ENCODE measurements around the gene ASB4. TPM values are rescaled to one million over a fixed set of nuclear protein-coding genes. Genes with fewer than 3 reads are reported as not detected.

ASB4 gene
- total RNA-seq, 1 donor from 2014 or later: 0.21 TPM

DNA sequence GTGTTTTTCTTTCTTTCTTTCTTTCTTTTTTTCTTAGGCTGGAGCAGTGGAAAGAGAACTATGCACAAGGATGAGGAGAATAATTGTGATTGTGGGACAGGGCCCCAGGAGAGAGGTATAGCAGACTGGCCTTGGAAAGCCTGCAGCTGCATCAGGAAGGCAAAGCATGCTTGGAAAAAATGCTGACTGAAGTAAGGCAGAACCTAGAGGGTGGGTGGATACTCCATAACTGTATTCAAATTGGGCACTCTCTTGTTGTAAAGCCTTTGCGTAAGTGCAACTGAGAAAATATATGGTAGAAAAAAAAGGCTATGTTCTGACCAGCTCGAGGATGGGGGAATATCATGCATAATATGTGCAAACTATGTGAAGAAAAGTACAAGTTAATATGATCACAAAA lies 71.0 kb downstream of the ASB4 start:
- Mint-ChIP-seq H3K9me3 (peaks cover 3% of the 10 kb centered on the region), H3K27me3 (ENCODE audit: low read depth) (no peaks in the 10 kb centered on the region), H3K4me3 (no peak overlapping the region), H3K27ac (ENCODE audit: unreplicated experiment) (no peak overlapping the region), H3K4me1 (no peaks in the 10 kb centered on the region), H3K36me3 (ENCODE audit: low read depth) (no peaks in the 10 kb centered on the region)
- DNase-seq (ENCODE audit: low read depth, low spot score): no peak
- TF ChIP-seq, protein P1, sequence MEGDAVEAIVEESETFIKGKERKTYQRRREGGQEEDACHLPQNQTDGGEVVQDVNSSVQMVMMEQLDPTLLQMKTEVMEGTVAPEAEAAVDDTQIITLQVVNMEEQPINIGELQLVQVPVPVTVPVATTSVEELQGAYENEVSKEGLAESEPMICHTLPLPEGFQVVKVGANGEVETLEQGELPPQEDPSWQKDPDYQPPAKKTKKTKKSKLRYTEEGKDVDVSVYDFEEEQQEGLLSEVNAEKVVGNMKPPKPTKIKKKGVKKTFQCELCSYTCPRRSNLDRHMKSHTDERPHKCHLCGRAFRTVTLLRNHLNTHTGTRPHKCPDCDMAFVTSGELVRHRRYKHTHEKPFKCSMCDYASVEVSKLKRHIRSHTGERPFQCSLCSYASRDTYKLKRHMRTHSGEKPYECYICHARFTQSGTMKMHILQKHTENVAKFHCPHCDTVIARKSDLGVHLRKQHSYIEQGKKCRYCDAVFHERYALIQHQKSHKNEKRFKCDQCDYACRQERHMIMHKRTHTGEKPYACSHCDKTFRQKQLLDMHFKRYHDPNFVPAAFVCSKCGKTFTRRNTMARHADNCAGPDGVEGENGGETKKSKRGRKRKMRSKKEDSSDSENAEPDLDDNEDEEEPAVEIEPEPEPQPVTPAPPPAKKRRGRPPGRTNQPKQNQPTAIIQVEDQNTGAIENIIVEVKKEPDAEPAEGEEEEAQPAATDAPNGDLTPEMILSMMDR (conservative IDR thresholded peaks at IDR 0.05): no peak

DNA sequence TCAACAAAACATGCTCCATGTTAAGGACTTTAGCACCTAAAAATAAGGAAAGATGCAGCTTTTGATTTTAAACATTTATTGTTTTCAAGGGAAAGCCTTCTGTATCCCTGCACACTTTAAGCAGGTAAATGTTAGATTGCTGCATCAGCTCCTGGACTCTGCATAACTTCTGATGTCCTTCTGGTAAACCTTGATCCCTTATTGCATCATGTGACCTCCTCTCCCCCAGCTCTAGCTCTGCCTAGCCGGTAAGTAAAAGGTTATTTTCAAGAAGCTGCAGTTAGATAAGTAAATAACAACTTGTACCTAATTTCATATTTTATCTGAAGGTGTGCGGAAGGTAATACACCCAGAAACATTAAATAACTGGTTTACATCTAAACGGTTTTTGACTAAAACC lies 73.1 kb downstream of the ASB4 start:
- Mint-ChIP-seq H3K4me3 (no peak overlapping the region), H3K36me3 (ENCODE audit: low read depth) (no peaks in the 10 kb centered on the region), H3K27ac (ENCODE audit: unreplicated experiment) (no peak overlapping the region), H3K9me3 (peaks cover 5% of the 10 kb centered on the region), H3K4me1 (no peaks in the 10 kb centered on the region), H3K27me3 (ENCODE audit: low read depth) (peaks cover 4% of the 10 kb centered on the region)
- DNase-seq (ENCODE audit: low read depth, low spot score): no peak
- TF ChIP-seq, protein P1 (conservative IDR thresholded peaks at IDR 0.05): no peak

DNA sequence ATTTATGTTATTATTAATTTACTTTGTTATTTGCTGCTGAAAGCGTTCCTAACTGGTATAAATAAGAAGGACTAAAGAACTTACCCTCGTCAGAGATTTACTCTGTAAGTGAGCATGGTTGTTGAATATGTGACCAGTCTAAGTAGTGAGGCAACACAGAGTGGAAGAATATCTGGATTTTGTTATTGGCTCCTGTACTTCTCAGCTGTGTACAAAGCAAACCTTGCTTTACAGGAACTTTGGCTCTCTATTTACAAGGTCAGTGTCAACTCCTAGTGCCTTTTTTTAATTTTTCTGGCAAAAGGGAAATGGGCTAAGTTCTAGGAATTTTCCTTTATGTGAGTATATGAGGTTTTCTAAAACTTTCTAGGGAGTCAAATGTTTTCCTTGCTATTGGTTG lies 74.9 kb downstream of the ASB4 start:
- Mint-ChIP-seq H3K9me3 (peaks cover 7% of the 10 kb centered on the region), H3K27me3 (ENCODE audit: low read depth) (peaks cover 4% of the 10 kb centered on the region)

DNA sequence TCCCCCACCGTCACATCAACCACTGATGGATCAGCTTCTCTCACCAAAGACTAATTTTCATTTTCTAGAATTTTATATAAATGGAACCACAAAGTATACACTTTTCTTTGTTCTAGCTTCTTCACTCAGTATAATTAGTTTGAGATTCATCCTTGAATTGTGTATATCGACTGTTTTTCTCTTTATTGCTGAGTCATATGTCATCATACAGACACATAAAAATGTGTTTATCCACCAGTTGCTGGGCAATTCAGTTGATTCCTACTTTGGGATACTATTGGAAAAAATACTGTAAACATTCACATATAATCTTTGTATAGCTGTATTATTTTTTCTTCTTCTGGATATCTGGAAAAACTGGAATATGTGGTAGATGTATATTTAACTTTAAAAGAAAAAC lies 84.0 kb downstream of the ASB4 start:
- Mint-ChIP-seq H3K4me3 (no peak overlapping the region), H3K9me3 (peaks cover 3% of the 10 kb centered on the region), H3K36me3 (ENCODE audit: low read depth) (no peaks in the 10 kb centered on the region), H3K27ac (ENCODE audit: unreplicated experiment) (no peak overlapping the region), H3K4me1 (no peaks in the 10 kb centered on the region), H3K27me3 (ENCODE audit: low read depth) (peaks cover 12% of the 10 kb centered on the region)
- no peak for DNase-seq (ENCODE audit: low read depth, low spot score)
- TF ChIP-seq, protein P1 (conservative IDR thresholded peaks at IDR 0.05): no peak

More for the DNA sequence above, 74.9 kb downstream of the ASB4 start:
- Mint-ChIP-seq H3K36me3 (ENCODE audit: low read depth) (no peaks in the 10 kb centered on the region), H3K4me3 (no peak overlapping the region), H3K4me1 (no peaks in the 10 kb centered on the region), H3K27ac (ENCODE audit: unreplicated experiment) (no peak overlapping the region)
- TF ChIP-seq, protein P1 (conservative IDR thresholded peaks at IDR 0.05): no peak
- no peak for DNase-seq (ENCODE audit: low read depth, low spot score)

- H3K4me3 Mint-ChIP-seq: no peak overlapping the region
- H3K27me3 Mint-ChIP-seq (ENCODE audit: low read depth): peaks cover 54% of the 10 kb centered on the region
- DNase-seq (ENCODE audit: low read depth, low spot score): no peak
- TF ChIP-seq, protein P1 (conservative IDR thresholded peaks at IDR 0.05): no peak
- peaks cover 2% of the 10 kb centered on the region for H3K9me3 Mint-ChIP-seq
- no peaks in the 10 kb centered on the region for H3K4me1 Mint-ChIP-seq
- no peaks in the 10 kb centered on the region for H3K36me3 Mint-ChIP-seq (ENCODE audit: low read depth)
- H3K27ac Mint-ChIP-seq (ENCODE audit: unreplicated experiment): no peak overlapping the region
Observed at GRCh38 chr7:95577137-95577536, 91.4 kb downstream of the ASB4 start.

Data from neural crest cell (in vitro differentiated cells).